ENCODE data around the gene ZNF24. TPM values are rescaled to one million over a fixed set of nuclear protein-coding genes. Genes with fewer than 3 reads are reported as not detected.
A peak's percentile ranks its signal among the peaks of the same experiment; 100 is the strongest.

Gene ZNF24
- total and polyA plus RNA-seq, 8 donors = 7.5 to 37.8 (median 21.3) TPM

DNA sequence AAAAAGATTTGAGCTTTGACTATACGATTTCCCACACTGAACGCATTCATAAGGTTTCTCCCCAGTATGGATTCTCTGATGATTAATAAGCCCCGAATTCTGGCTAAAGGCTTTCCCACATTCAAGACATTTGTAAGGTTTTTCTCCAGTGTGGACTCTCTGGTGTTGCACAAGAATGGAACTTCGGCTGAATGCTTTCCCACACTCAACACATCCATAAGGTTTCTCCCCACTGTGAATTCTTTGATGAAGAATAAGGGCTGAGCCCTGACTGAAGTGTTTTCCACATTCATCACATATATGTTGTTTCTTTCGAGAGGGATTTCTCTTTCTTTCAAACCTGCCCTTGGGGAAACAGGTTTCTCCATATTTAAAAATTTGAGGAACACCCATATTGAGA, 6.9 kb downstream of the ZNF24 start:
- ATAC-seq = no peak
- intact Hi-C loops (cut with DNase I) = loop anchor here in 1 of 3 donors (5.0 kb wide), 1 partner anchor 40 kb away; no protein-coding TSS in a partner anchor
- Histone ChIP-seq H3K27ac (no peak overlapping the region), H3K36me3 (peaks cover 0 to 62% (median 23%) of the 10 kb centered on the region in 3 donors), H3K27me3 (no peaks in the 10 kb centered on the region), H3K4me1 (peaks cover 3 to 21% (median 14%) of the 10 kb centered on the region in 3 donors), H3K4me3 (no peak overlapping the region), H3K9me3 (no peaks in the 10 kb centered on the region)
- no peak for FAIRE-seq
- TF ChIP-seq, protein P1, sequence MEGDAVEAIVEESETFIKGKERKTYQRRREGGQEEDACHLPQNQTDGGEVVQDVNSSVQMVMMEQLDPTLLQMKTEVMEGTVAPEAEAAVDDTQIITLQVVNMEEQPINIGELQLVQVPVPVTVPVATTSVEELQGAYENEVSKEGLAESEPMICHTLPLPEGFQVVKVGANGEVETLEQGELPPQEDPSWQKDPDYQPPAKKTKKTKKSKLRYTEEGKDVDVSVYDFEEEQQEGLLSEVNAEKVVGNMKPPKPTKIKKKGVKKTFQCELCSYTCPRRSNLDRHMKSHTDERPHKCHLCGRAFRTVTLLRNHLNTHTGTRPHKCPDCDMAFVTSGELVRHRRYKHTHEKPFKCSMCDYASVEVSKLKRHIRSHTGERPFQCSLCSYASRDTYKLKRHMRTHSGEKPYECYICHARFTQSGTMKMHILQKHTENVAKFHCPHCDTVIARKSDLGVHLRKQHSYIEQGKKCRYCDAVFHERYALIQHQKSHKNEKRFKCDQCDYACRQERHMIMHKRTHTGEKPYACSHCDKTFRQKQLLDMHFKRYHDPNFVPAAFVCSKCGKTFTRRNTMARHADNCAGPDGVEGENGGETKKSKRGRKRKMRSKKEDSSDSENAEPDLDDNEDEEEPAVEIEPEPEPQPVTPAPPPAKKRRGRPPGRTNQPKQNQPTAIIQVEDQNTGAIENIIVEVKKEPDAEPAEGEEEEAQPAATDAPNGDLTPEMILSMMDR (IDR thresholded peaks at IDR 0.05) = no peak
- no peak for DNase-seq
- 92 to 94% methylated on average over 5 of the region's 5 CpGs for WGBS, 2 donors

- no peak overlapping the region for H3K27ac ChIP-seq
- H3K4me3 ChIP-seq = no peak overlapping the region
- intact Hi-C loops (cut with DNase I) = loop anchor here in 1 of 3 donors (5.0 kb wide), 1 partner anchor 39 kb away; no protein-coding TSS in a partner anchor
- WGBS, 2 donors = 60 to 65% methylated on average over 4 of the region's 4 CpGs
- FAIRE-seq = no peak
- no peaks in the 10 kb centered on the region for H3K9me3 ChIP-seq
- no peak for DNase-seq
- H3K27me3 ChIP-seq = no peaks in the 10 kb centered on the region
- ATAC-seq = peak in 1 of 4 donors; percentile 29
- peaks cover 3 to 10% (median 7%) of the 10 kb centered on the region in 3 donors for H3K4me1 ChIP-seq
- TF ChIP-seq, protein P1 (IDR thresholded peaks at IDR 0.05) = no peak
- H3K36me3 ChIP-seq = peaks cover 0 to 62% (median 23%) of the 10 kb centered on the region in 3 donors
Observed at GRCh38 chr18:35335866-35336265, 8.4 kb downstream of the ZNF24 start.

DNA sequence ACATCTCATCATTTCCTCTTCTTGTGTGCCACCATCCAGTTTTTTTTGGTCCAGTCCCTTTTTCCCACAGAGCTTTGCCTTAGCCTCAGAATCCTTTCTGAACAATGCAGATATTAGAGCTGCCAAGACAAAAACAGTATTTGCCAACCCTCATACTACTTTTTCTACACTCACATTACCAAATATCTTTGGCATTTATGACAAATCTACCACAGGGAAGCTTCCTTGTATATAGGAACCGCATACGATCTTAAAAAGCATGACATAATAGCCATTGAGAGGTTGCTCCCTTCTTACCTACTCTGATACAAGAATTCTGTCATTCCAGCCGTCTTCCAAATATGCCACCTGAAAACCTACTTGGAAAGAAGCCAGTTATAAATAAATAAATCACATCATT, 9.4 kb downstream of the ZNF24 start:
- TF ChIP-seq, protein P1 (IDR thresholded peaks at IDR 0.05) = no peak
- intact Hi-C loops (cut with DNase I) = loop anchor here in 1 of 3 donors (5.0 kb wide), 1 partner anchor 38 kb away; no protein-coding TSS in a partner anchor
- Histone ChIP-seq H3K36me3 (peaks cover 0 to 56% (median 22%) of the 10 kb centered on the region in 3 donors), H3K4me3 (no peak overlapping the region), H3K4me1 (peaks cover 3 to 10% (median 7%) of the 10 kb centered on the region in 3 donors), H3K27me3 (no peaks in the 10 kb centered on the region), H3K27ac (no peak overlapping the region), H3K9me3 (no peaks in the 10 kb centered on the region)
- WGBS, 2 donors = 66 to 71% methylated on average over 3 of the region's 3 CpGs
- no peak for FAIRE-seq
- ATAC-seq = no peak
- no peak for DNase-seq

GRCh38 chr18:35334212-35334611, 10.0 kb downstream of the ZNF24 start:
- 54 to 58% methylated on average over 1 of the region's 1 CpG for WGBS, 2 donors
- Histone ChIP-seq H3K4me3 (no peak overlapping the region), H3K36me3 (peaks cover 0 to 49% (median 16%) of the 10 kb centered on the region in 3 donors), H3K27ac (no peak overlapping the region), H3K4me1 (peaks cover 3 to 10% (median 7%) of the 10 kb centered on the region in 3 donors), H3K9me3 (no peaks in the 10 kb centered on the region), H3K27me3 (no peaks in the 10 kb centered on the region)
- no peak for ATAC-seq
- intact Hi-C loops (cut with DNase I) = no loop called here
- TF ChIP-seq, protein P1 (IDR thresholded peaks at IDR 0.05) = no peak
- DNase-seq = no peak
- no peak for FAIRE-seq

GRCh38 chr18:35331367-35332087, 12.7 kb downstream of the ZNF24 start:
- intact Hi-C loops (cut with DNase I) = no loop called here

More at GRCh38 chr18:35331367-35332087, 12.7 kb downstream of the ZNF24 start:
- no peak overlapping the region for H3K27ac ChIP-seq
- H3K9me3 ChIP-seq = no peaks in the 10 kb centered on the region
- DNase-seq (no peak), ATAC-seq (no peak), FAIRE-seq (no peak)
- TF ChIP-seq, protein P1 (IDR thresholded peaks at IDR 0.05) = no peak
- H3K4me3 ChIP-seq = no peak overlapping the region
- no peaks in the 10 kb centered on the region for H3K27me3 ChIP-seq
- peaks cover 0 to 23% (median 3%) of the 10 kb centered on the region in 3 donors for H3K36me3 ChIP-seq
- H3K4me1 ChIP-seq = peaks cover 0 to 5% (median 3%) of the 10 kb centered on the region in 3 donors
- 82 to 86% methylated on average over 4 of the region's 4 CpGs for WGBS, 2 donors
